Stomach smooth muscle (tissue), 2 donors: ENCODE results near the gene CACNA2D2.

ENCODE experiments used
- H3K27ac ChIP-seq: one replicate; pipeline ENCODE4 v1.7.0; 2013; ENCODE audit warnings: mild to moderate bottlenecking, low read length, inconsistent platforms
- H3K27me3 ChIP-seq, 2 donors: one replicate each; pipeline ENCODE4 v1.7.0; 2013; ENCODE audit warnings: low read length in 2 of 2; ENCODE audit not compliant: insufficient read depth in 2 of 2, control insufficient read depth in 1 of 2
- H3K36me3 ChIP-seq, 2 donors: one replicate each; pipeline ENCODE4 v1.7.0; 2013; ENCODE audit warnings: low read length in 2 of 2; ENCODE audit not compliant: control insufficient read depth in 2 of 2, insufficient read depth in 2 of 2
- H3K4me1 ChIP-seq: one replicate; pipeline ENCODE4 v1.7.0; 2013; ENCODE audit warnings: low read length; ENCODE audit not compliant: control insufficient read depth, insufficient read depth
- H3K4me3 ChIP-seq, 2 donors: one replicate each; pipeline ENCODE4 v1.7.0; 2013; ENCODE audit warnings: low read length in 2 of 2
- H3K9ac ChIP-seq, 2 donors: one replicate each; pipeline ENCODE4 v1.7.0; 2013; ENCODE audit warnings: low read length in 2 of 2, mild to moderate bottlenecking in 1 of 2
- H3K9me3 ChIP-seq, 2 donors: one replicate each; pipeline ENCODE4 v1.7.0; 2013; ENCODE audit warnings: low read length in 2 of 2; ENCODE audit not compliant: control insufficient read depth in 2 of 2
- donor health status: healthy.
- donor health status: Pancreatic carcinoma.

The CACNA2D2 gene

GRCh38 chr3:50392101-50392715 is 111.2 kb downstream of the CACNA2D2 start:
- H3K9me3 ChIP-seq = no peaks in the 10 kb centered on the region
- H3K4me1 ChIP-seq = peaks cover 8% of the 10 kb centered on the region
- H3K4me3 ChIP-seq = no peak overlapping the region
- H3K9ac ChIP-seq = no peak overlapping the region
- no peaks in the 10 kb centered on the region for H3K36me3 ChIP-seq
- no peak overlapping the region for H3K27ac ChIP-seq
- H3K27me3 ChIP-seq = no peaks in the 10 kb centered on the region

GRCh38 chr3:50390508-50391224 is 112.8 kb downstream of the CACNA2D2 start:
- no peak overlapping the region for H3K9ac ChIP-seq
- peaks cover 8% of the 10 kb centered on the region for H3K4me1 ChIP-seq
- no peaks in the 10 kb centered on the region for H3K36me3 ChIP-seq
- no peaks in the 10 kb centered on the region for H3K9me3 ChIP-seq
- H3K27me3 ChIP-seq = no peaks in the 10 kb centered on the region
- H3K4me3 ChIP-seq = no peak overlapping the region
- H3K27ac ChIP-seq = no peak overlapping the region

DNA sequence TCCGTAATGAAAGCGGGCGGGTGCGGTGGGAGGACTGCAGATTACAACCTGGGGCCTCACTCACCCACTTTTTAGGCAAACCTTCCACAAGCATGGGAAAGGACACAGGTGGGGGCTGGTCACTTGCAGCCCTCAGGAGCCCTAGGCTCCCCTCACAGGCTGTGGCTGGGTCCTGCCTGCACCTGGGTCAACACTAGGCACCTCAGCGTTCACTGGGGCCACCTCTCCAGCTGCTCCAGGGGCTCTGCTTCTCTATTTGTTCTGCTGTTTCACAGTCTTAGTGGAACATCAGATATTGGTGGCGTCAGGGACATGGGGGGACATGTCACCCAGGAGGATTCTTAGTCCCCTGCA is 114.0 kb downstream of the CACNA2D2 start:
- H3K9me3 ChIP-seq = no peaks in the 10 kb centered on the region
- no peak overlapping the region for H3K4me3 ChIP-seq
- peaks cover 8% of the 10 kb centered on the region for H3K4me1 ChIP-seq
- no peak overlapping the region for H3K9ac ChIP-seq
- no peaks in the 10 kb centered on the region for H3K27me3 ChIP-seq
- no peak overlapping the region for H3K27ac ChIP-seq
- H3K36me3 ChIP-seq = no peaks in the 10 kb centered on the region

- peaks cover 8% of the 10 kb centered on the region for H3K4me1 ChIP-seq
- no peaks in the 10 kb centered on the region for H3K9me3 ChIP-seq
- no peak overlapping the region for H3K9ac ChIP-seq
- no peak overlapping the region for H3K27ac ChIP-seq
- no peak overlapping the region for H3K4me3 ChIP-seq
- H3K27me3 ChIP-seq = no peaks in the 10 kb centered on the region
- H3K36me3 ChIP-seq = no peaks in the 10 kb centered on the region
Observed at GRCh38 chr3:50388720-50389413, 114.6 kb downstream of the CACNA2D2 start.

DNA sequence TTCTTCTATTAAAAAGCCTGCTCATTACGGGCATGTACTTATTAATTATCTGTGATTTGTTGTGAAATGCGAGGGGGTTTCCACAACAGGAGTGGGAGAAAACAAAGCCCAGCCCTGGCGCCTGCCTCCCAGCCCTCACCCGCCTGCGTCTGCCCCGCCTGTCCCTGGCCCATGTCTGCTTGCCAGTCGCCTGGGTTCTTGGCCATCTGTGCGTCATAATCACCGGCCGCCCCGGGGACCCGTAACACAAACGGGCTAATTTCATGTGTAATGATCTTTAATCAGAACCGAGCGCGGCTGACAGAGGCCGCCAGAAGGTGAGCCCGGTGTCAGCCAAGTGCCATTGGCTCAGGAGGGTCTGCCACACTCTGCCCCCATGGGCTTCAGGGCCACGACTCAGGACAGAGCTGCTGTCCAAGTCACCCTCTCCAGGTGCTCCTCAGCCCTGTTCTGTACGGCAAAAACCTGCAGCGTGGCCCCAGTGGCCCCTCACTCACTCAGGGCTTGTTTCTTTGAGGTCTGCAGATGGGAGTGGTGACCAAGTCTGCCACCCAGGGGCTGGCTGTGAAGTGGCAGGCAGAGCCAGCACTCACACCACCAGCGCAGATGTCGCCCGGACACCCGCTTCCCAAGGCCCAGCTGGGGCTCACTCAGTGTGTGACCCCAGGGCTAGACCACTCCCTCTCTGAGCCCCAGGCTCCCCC is 115.3 kb downstream of the CACNA2D2 start:
- Histone ChIP-seq H3K27ac (no peak overlapping the region), H3K9ac (no peak overlapping the region), H3K4me1 (peaks cover 8% of the 10 kb centered on the region), H3K4me3 (no peak overlapping the region), H3K36me3 (no peaks in the 10 kb centered on the region), H3K27me3 (no peaks in the 10 kb centered on the region), H3K9me3 (no peaks in the 10 kb centered on the region)

- Histone ChIP-seq H3K9me3 (no peaks in the 10 kb centered on the region), H3K36me3 (no peaks in the 10 kb centered on the region), H3K4me1 (peaks cover 2% of the 10 kb centered on the region), H3K27me3 (no peaks in the 10 kb centered on the region), H3K4me3 (no peak overlapping the region), H3K27ac (no peak overlapping the region), H3K9ac (no peak overlapping the region)
Observed at GRCh38 chr3:50385754-50386153, 117.7 kb downstream of the CACNA2D2 start.

GRCh38 chr3:50383750-50384149 is 119.7 kb downstream of the CACNA2D2 start:
- no peak overlapping the region for H3K4me3 ChIP-seq
- no peaks in the 10 kb centered on the region for H3K4me1 ChIP-seq
- no peak overlapping the region for H3K27ac ChIP-seq
- no peaks in the 10 kb centered on the region for H3K36me3 ChIP-seq
- no peak overlapping the region for H3K9ac ChIP-seq
- H3K9me3 ChIP-seq = no peaks in the 10 kb centered on the region
- H3K27me3 ChIP-seq = no peaks in the 10 kb centered on the region

- H3K27me3 ChIP-seq = no peaks in the 10 kb centered on the region
- no peak overlapping the region for H3K4me3 ChIP-seq
- no peak overlapping the region for H3K9ac ChIP-seq
- H3K36me3 ChIP-seq = no peaks in the 10 kb centered on the region
- H3K4me1 ChIP-seq = no peaks in the 10 kb centered on the region
- H3K9me3 ChIP-seq = no peaks in the 10 kb centered on the region
- no peak overlapping the region for H3K27ac ChIP-seq
Observed at GRCh38 chr3:50382722-50383121, 120.7 kb downstream of the CACNA2D2 start.

GRCh38 chr3:50381383-50381782 is 122.1 kb downstream of the CACNA2D2 start:
- H3K9ac ChIP-seq = no peak overlapping the region
- no peaks in the 10 kb centered on the region for H3K4me1 ChIP-seq
- H3K36me3 ChIP-seq = no peaks in the 10 kb centered on the region
- no peaks in the 10 kb centered on the region for H3K9me3 ChIP-seq
- H3K27me3 ChIP-seq = no peaks in the 10 kb centered on the region
- no peak overlapping the region for H3K27ac ChIP-seq
- H3K4me3 ChIP-seq = no peak overlapping the region

DNA sequence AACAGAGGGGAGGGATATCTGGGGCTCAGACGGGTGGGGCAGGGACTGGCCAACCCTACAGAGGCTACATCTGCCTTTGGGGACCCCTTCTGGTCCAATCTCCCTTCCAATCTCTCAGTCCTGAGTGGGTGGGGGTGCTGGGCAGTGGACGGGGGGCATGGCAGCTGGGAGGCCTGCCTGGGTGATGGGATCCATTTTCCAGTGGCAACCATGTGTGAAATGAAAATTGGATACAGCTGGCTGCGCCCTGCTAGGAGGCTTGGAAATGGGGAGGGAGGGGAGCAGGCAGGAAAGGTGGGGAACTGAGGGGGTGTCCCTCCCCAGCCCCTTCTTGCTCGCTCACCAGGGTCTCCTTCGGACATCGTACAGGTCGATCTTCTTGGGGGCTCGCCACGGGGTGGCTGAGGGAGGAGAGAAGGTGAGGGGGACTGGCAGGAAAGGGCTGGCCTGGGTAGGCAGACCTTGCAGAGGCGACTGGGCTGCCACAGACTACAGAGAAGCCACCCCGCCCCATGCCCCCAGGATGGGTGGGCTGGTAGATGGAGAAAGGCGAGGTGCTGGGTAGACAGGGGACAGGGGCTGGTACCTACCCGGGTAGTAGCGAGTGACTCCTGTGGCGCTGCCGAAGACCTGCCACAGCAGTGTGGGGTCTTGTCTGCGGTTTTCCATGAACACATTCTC is 122.9 kb downstream of the CACNA2D2 start:
- no peaks in the 10 kb centered on the region for H3K9me3 ChIP-seq
- H3K4me3 ChIP-seq = no peak overlapping the region
- no peaks in the 10 kb centered on the region for H3K27me3 ChIP-seq
- no peaks in the 10 kb centered on the region for H3K36me3 ChIP-seq
- no peak overlapping the region for H3K9ac ChIP-seq
- H3K27ac ChIP-seq = no peak overlapping the region
- H3K4me1 ChIP-seq = no peaks in the 10 kb centered on the region
